ENCODE results near the gene USB1.

The USB1 gene

DNA sequence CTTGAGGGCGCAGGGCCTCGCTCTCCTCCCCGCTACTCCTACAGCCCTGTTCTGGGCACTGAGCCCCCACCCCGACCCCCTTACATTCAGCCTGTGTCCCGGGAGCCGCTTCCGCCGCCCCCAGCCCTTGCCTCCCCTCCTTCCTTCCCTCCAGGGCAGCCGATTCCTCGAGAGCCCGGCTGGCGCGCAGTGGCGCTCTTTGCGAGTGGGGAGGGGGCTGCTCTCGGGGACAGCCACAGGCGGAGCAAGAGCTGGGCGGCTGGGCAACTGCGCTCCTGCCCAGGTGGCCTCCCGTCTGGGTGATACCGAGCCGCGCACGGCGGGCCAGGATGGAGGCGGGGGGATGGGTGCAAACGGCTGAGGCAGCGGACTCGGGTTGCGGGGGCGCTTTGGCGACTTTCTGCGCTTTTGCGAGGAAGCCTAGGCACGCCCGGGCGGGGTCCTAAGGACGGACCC, 25.5 kb downstream of the USB1 start (continued):
- peak; percentile 46 for TF ChIP-seq EGR2 (tag by site-specific recombination; IDR thresholded peaks at IDR 0.05; ENCODE audit: low read depth)
- TF ChIP-seq ZNF148 (tag by site-specific recombination; IDR thresholded peaks at IDR 0.05; ENCODE audit: borderline replicate concordance) = no peak
- no peak for TF ChIP-seq ZNF433 (tag by site-specific recombination; IDR thresholded peaks at IDR 0.05; ENCODE audit: low read depth)
- TF ChIP-seq HOXD13 (CRISPR knock-in tag; IDR thresholded peaks at IDR 0.05; ENCODE audit: borderline replicate concordance) = no peak
- no peak for TF ChIP-seq ZNF529 (tag by site-specific recombination; IDR thresholded peaks at IDR 0.05; ENCODE audit: insufficient replicate concordance)
- TF ChIP-seq ZNF366 (tag by site-specific recombination; conservative IDR thresholded peaks at IDR 0.05) = 0 out of 2 replicates have a peak, but pooled peaks have one; percentile 10
- TF ChIP-seq ZNF146 (tag by site-specific recombination; IDR thresholded peaks at IDR 0.05) = no peak
- peak; percentile 42 for TF ChIP-seq ZNF398 (tag by site-specific recombination; IDR thresholded peaks at IDR 0.05)
- TF ChIP-seq GLIS2 (tag by site-specific recombination; IDR thresholded peaks at IDR 0.05) = peak; percentile 63; the same call in 1 of the 2 replicates
- no peak for TF ChIP-seq ZNF664 (tag by site-specific recombination; IDR thresholded peaks at IDR 0.05)
- TF ChIP-seq KLF16 (tag by site-specific recombination; IDR thresholded peaks at IDR 0.05) = no peak
- peak; percentile 58 for TF ChIP-seq ZBTB26 (tag by site-specific recombination; optimal IDR thresholded peaks at IDR 0.05)

DNA sequence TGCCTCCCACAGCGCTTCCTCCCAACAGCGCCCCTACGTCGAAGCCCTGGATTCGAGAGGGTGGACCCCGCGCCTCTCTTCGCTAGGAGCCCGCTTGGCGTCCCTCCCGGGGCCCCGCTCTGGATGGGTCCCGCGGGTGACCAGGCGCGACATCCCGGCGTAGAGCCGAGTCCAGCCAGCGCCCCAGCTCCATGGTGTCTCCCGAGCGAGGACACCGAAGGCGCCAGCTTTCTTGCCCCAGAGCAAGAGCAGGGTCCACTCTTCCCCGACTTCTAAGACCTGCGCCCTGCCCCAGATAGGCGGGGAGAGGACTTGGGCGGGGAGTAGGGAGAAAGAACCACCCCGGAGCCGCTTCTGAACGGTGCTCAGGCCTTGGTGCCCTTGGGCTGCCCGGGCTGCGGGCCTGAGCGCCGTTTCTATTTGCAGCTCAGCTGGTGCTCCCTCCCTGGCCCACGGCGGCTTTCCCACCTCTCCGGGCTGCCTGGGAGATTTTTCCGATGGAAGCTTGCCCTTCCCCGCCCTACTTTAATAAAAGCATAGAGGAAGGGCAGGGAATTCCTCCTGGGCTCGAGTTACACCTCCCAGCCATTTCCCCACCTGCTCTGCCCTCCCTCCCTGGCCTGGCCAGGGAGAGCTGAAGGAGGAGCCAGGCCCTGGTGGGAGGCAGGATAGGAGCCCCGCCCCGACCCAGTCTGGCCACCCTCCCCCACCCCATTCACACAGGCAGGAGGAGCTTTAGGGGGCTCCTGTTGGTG, 26.1 kb downstream of the USB1 start:
- H3K36me3 ChIP-seq (ENCODE audit: control insufficient read depth in 2 of 2, insufficient read depth in 1 of 2, low read length in 2 of 2) = no peaks in the 10 kb centered on the region
- H3K9me3 ChIP-seq (ENCODE audit: control insufficient read depth, insufficient read depth, low read depth, low read length) = no peaks in the 10 kb centered on the region
- POLR2A ChIA-PET = interaction anchor here (0.7 to 7.9 kb wide), 6 partner anchors 26 to 394 kb away, joined by 4 to 51 read pairs (median 5); partner anchors contain the start of genes CFAP20, KATNB1 and USB1
- peak overlapping the region; percentile 47; the same call in 1 of the 2 replicates for H3K27ac ChIP-seq (ENCODE audit: extremely low read depth, low read depth, low read length)
- peak overlapping the region; percentile 63 for H3K4me3 ChIP-seq (ENCODE audit: low read depth, low read length)
- peaks cover 14% of the 10 kb centered on the region for H3K4me1 ChIP-seq (ENCODE audit: control insufficient read depth, insufficient read depth, low read length)
- CTCF ChIA-PET = interaction anchor here (0.7 to 3.1 kb wide), 6 partner anchors 50 to 279 kb away, joined by 3 to 15 read pairs (median 4); no protein-coding TSS in a partner anchor
- TF ChIP-seq, protein P1, sequence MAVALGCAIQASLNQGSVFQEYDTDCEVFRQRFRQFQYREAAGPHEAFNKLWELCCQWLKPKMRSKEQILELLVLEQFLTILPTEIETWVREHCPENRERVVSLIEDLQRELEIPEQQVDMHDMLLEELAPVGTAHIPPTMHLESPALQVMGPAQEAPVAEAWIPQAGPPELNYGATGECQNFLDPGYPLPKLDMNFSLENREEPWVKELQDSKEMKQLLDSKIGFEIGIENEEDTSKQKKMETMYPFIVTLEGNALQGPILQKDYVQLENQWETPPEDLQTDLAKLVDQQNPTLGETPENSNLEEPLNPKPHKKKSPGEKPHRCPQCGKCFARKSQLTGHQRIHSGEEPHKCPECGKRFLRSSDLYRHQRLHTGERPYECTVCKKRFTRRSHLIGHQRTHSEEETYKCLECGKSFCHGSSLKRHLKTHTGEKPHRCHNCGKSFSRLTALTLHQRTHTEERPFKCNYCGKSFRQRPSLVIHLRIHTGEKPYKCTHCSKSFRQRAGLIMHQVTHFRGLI (tag by site-specific recombination; IDR thresholded peaks at IDR 0.05) = no peak
- TF ChIP-seq PRDM6 (tag by site-specific recombination; IDR thresholded peaks at IDR 0.05) (no peak), KLF8 (tag by site-specific recombination; IDR thresholded peaks at IDR 0.05) (peak; percentile 51; the same call in 1 of the 2 replicates), HOXD13 (CRISPR knock-in tag; IDR thresholded peaks at IDR 0.05; ENCODE audit: borderline replicate concordance) (no peak), IKZF3 (tag by site-specific recombination; IDR thresholded peaks at IDR 0.05) (0 out of 2 replicates have a peak, but pooled peaks have one; percentile 15), ZNF777 (tag by site-specific recombination; IDR thresholded peaks at IDR 0.05; ENCODE audit: borderline replicate concordance) (0 out of 2 replicates have a peak, but pooled peaks have one; percentile 6), ZNF501 (tag by site-specific recombination; IDR thresholded peaks at IDR 0.05) (no peak), KLF17 (tag by site-specific recombination; IDR thresholded peaks at IDR 0.05) (0 out of 2 replicates have a peak, but pooled peaks have one; percentile 15), ZNF132 (tag by site-specific recombination; IDR thresholded peaks at IDR 0.05; ENCODE audit: borderline replicate concordance) (no peak)
- TF ChIP-seq, protein P2, sequence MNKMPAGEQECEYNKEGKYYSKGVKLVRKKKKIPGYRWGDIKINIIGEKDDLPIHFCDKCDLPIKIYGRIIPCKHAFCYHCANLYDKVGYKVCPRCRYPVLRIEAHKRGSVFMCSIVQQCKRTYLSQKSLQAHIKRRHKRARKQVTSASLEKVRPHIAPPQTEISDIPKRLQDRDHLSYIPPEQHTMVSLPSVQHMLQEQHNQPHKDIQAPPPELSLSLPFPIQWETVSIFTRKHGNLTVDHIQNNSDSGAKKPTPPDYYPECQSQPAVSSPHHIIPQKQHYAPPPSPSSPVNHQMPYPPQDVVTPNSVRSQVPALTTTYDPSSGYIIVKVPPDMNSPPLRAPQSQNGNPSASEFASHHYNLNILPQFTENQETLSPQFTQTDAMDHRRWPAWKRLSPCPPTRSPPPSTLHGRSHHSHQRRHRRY (tag by site-specific recombination; IDR thresholded peaks at IDR 0.05) = no peak

All from HEK293 (cell line).